ENCODE data around the gene SLC49A3.

DNA sequence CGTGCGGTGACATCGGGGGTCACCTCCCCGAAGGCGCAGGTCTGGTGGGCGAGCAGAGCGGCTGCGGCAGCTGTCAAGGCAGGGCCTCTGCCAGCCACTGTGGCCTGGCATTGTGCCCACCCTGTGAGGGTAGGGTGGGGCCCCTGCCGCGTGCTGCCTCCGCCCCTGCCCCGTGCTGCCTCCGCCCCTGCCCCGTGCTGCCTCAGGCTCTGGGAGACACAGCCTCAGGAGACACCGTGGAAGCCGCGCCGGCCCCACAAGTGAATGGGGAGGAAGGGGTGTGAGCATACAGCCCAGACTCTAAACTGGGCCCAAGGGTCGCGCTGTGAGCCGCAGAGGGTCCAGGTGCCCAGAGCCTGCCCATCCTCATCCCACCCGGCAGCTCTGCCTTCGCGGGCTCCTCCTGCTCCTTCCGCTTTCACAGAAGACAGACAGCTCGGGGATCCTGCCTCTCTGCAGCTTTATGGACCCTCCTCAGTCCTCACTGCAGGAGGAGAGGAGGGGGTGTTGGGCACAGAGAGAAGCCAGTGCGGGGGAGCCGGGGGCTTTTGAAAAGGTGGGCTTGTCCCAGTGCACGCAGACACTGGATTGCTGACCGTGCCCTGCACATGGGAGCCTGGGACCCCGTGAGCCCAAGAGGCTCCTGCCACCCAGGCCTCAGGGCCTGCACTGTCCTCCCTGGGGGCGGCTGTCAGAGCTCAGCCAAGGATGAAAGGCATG, 44.1 kb upstream of the SLC49A3 start:
- no peak for TF ChIP-seq CTCF (conservative IDR thresholded peaks at IDR 0.05 in 1 of 2, IDR thresholded peaks at IDR 0.05 in 1 of 2; ENCODE audit: low read depth in 1 of 2, low read length in 2 of 2)
- TF ChIP-seq EZH2 (IDR thresholded peaks at IDR 0.05; ENCODE audit: low read length, missing control alignments): no peak
